Epithelial cell of prostate (primary cell): Measurements from ENCODE around the gene DTYMK.
"Not testable (repeated sequence)": the region's sequence is repeated elsewhere in the genome, so short reads cannot be mapped to it uniquely, and the experiment has no call there.

Source experiments
- DNase-seq: peaks from one replicate; pipeline ENCODE4 v3.0.0-alpha.2; 2011; ENCODE audit warnings: low read depth, low spot score
- H3K27ac ChIP-seq: fragments of 450-650 bp; 2 replicates; pipeline ENCODE4 v1.5.1; 2017; ENCODE audit warnings: mild to moderate bottlenecking

Gene DTYMK

GRCh38 chr2:241673797-241674725, 12.6 kb downstream of the DTYMK start:
- DNase-seq: no peak
- H3K27ac ChIP-seq: no peak overlapping the region

- no peak overlapping the region for H3K27ac ChIP-seq
- no peak for DNase-seq
Observed at GRCh38 chr2:241673189-241673663, 13.4 kb downstream of the DTYMK start.

GRCh38 chr2:241672243-241673188, 14.1 kb downstream of the DTYMK start:
- H3K27ac ChIP-seq: no peak overlapping the region
- DNase-seq: no peak

GRCh38 chr2:241671457-241672240, 15.0 kb downstream of the DTYMK start:
- no peak for DNase-seq

GRCh38 chr2:241670333-241671110, 16.1 kb downstream of the DTYMK start:
- H3K27ac ChIP-seq: no peak overlapping the region

More at GRCh38 chr2:241671457-241672240, 15.0 kb downstream of the DTYMK start:
- H3K27ac ChIP-seq: no peak overlapping the region

GRCh38 chr2:241668839-241669238, 17.8 kb downstream of the DTYMK start:
- no peak for DNase-seq
- no peak overlapping the region for H3K27ac ChIP-seq

More at GRCh38 chr2:241670333-241671110, 16.1 kb downstream of the DTYMK start:
- DNase-seq: no peak

- no peak for DNase-seq
- no peak overlapping the region for H3K27ac ChIP-seq
Observed at GRCh38 chr2:241668354-241668753, 18.3 kb downstream of the DTYMK start.

- DNase-seq: no peak
Observed at GRCh38 chr2:241666627-241667400, 19.8 kb downstream of the DTYMK start.

GRCh38 chr2:241665731-241666440, 20.7 kb downstream of the DTYMK start:
- peak overlapping the region; percentile 29 for H3K27ac ChIP-seq
- DNase-seq: no peak

More at GRCh38 chr2:241666627-241667400, 19.8 kb downstream of the DTYMK start:
- no peak overlapping the region for H3K27ac ChIP-seq

- not testable (repeated sequence) for H3K27ac ChIP-seq, DNase-seq
Observed at GRCh38 chr2:241662731-241663130, 23.9 kb downstream of the DTYMK start.

GRCh38 chr2:241660593-241661213, 25.9 kb downstream of the DTYMK start:
- H3K27ac ChIP-seq: no peak overlapping the region
- no peak for DNase-seq

- no peak overlapping the region for H3K27ac ChIP-seq
- DNase-seq: no peak
Observed at GRCh38 chr2:241659150-241659739, 27.4 kb downstream of the DTYMK start.

- H3K27ac ChIP-seq: no peak overlapping the region
- no peak for DNase-seq
Observed at GRCh38 chr2:241658296-241658695, 28.3 kb downstream of the DTYMK start.

GRCh38 chr2:241657786-241658254, 28.8 kb downstream of the DTYMK start:
- DNase-seq: no peak
- H3K27ac ChIP-seq: no peak overlapping the region

GRCh38 chr2:241656190-241656741, 30.3 kb downstream of the DTYMK start:
- H3K27ac ChIP-seq: no peak overlapping the region
- DNase-seq: no peak

- no peak overlapping the region for H3K27ac ChIP-seq
- DNase-seq: no peak
Observed at GRCh38 chr2:241655516-241656189, 31.0 kb downstream of the DTYMK start.
